Dendritic cell treated with granulocyte-macrophage colony-stimulating factor and Interleukin-4, amounts not matched to agents 40 ng/mL and 50 ng/mL, for 4 days (primary cell): ENCODE results near the gene CCDC91.
"Not testable (repeated sequence)": the region's sequence is repeated elsewhere in the genome, so short reads cannot be mapped to it uniquely, and the experiment has no call there.

ENCODE experiments used
- H3K27ac Mint-ChIP-seq: one replicate; pipeline ENCODE4 v1.8.0; 2022; ENCODE audit warnings: mild to moderate bottlenecking, mixed read lengths
- H3K27me3 Mint-ChIP-seq: one replicate; pipeline ENCODE4 v1.8.0; 2022; ENCODE audit warnings: mild to moderate bottlenecking, mixed read lengths
- H3K36me3 Mint-ChIP-seq: one replicate; pipeline ENCODE4 v1.8.0; 2022; ENCODE audit warnings: low read depth, mixed read lengths
- H3K4me1 Mint-ChIP-seq: one replicate; pipeline ENCODE4 v1.8.0; 2022; ENCODE audit warnings: low read depth, mixed read lengths
- H3K4me3 Mint-ChIP-seq: one replicate; pipeline ENCODE4 v1.8.0; 2022; ENCODE audit warnings: mild to moderate bottlenecking, moderate library complexity, mixed read lengths
- H3K9me3 Mint-ChIP-seq: one replicate; pipeline ENCODE4 v1.8.0; 2022; ENCODE audit warnings: mixed read lengths
- intact Hi-C: fragments of 100-400 bp; cut with micrococcal nuclease; formaldehyde crosslinking; loops from one replicate; pipeline ENCODE4 v1.15.0; 2022

The CCDC91 gene

GRCh38 chr12:28201136-28201535 is 10.9 kb downstream of the CCDC91 start:
- H3K36me3 Mint-ChIP-seq, result peaks cover 16% of the 10 kb centered on the region
- H3K27ac Mint-ChIP-seq, intact Hi-C loops, H3K4me3 Mint-ChIP-seq, H3K27me3 Mint-ChIP-seq: not testable (repeated sequence)
- peaks cover 15% of the 10 kb centered on the region for H3K4me1 Mint-ChIP-seq
- peaks cover 21% of the 10 kb centered on the region for H3K9me3 Mint-ChIP-seq

- H3K4me3 Mint-ChIP-seq, result no peak overlapping the region
- peaks cover 11% of the 10 kb centered on the region for H3K4me1 Mint-ChIP-seq
- peaks cover 16% of the 10 kb centered on the region for H3K36me3 Mint-ChIP-seq
- H3K9me3 Mint-ChIP-seq, result peaks cover 21% of the 10 kb centered on the region
- no peaks in the 10 kb centered on the region for H3K27me3 Mint-ChIP-seq
- intact Hi-C loops, result no loop called here
- H3K27ac Mint-ChIP-seq, result no peak overlapping the region
Observed at GRCh38 chr12:28202374-28203130, 12.3 kb downstream of the CCDC91 start.

DNA sequence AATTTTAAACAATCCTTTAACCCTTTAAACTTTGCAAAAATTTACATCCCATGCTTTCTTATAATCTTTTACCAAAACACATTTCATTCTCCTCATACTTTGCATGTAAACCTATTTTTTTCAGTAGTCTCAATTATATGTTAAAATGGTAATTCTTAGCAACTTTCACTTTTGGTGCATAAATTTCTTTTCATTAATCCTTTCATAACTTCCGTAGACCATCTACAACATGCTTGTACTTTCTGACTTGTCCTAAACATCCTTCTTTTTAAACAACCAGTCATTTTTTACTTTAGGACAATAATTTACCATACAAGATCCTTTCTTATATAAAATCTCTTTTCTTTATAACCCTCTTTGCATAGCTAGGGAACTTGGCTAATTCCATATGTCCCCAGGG is 19.5 kb downstream of the CCDC91 start:
- Mint-ChIP-seq H3K9me3 (peaks cover 12% of the 10 kb centered on the region), H3K27ac (no peak overlapping the region), H3K27me3 (no peaks in the 10 kb centered on the region), H3K4me3 (no peak overlapping the region), H3K36me3 (peaks cover 31% of the 10 kb centered on the region), H3K4me1 (peaks cover 9% of the 10 kb centered on the region)
- intact Hi-C loops, result no loop called here

GRCh38 chr12:28212182-28212581 is 21.9 kb downstream of the CCDC91 start:
- no peak overlapping the region for H3K27ac Mint-ChIP-seq
- peaks cover 31% of the 10 kb centered on the region for H3K36me3 Mint-ChIP-seq
- intact Hi-C loops, result no loop called here
- H3K9me3 Mint-ChIP-seq, result peaks cover 12% of the 10 kb centered on the region
- no peaks in the 10 kb centered on the region for H3K27me3 Mint-ChIP-seq
- no peak overlapping the region for H3K4me3 Mint-ChIP-seq
- peaks cover 13% of the 10 kb centered on the region for H3K4me1 Mint-ChIP-seq

- intact Hi-C loops, result no loop called here
- Mint-ChIP-seq H3K27me3 (no peaks in the 10 kb centered on the region), H3K4me3 (no peak overlapping the region), H3K4me1 (peaks cover 20% of the 10 kb centered on the region), H3K27ac (no peak overlapping the region), H3K36me3 (peaks cover 21% of the 10 kb centered on the region), H3K9me3 (peaks cover 2% of the 10 kb centered on the region)
Observed at GRCh38 chr12:28215021-28215420, 24.8 kb downstream of the CCDC91 start.

GRCh38 chr12:28216016-28216415 is 25.8 kb downstream of the CCDC91 start:
- intact Hi-C loops, result no loop called here

DNA sequence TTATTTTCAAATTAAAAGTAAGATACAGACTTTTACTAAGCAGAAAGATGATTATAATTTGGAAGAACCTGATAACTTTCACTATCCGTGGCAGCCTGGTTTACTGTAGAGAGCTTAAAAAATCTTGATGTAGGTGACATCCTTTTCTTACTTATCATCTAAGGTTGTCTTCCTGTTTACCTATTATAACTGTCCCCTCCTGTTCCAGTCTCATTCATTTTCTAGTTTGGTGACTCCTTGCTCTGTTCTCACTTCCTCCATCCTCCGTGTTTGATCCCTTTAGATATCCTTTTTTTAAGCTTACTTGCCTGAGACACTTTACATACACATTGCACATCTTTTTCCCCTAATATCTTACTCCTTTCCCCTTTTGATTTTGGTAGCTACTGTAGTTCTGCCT is 27.5 kb downstream of the CCDC91 start:
- H3K4me3 Mint-ChIP-seq, result no peak overlapping the region
- no peak overlapping the region for H3K27ac Mint-ChIP-seq
- intact Hi-C loops, result no loop called here

More at GRCh38 chr12:28216016-28216415, 25.8 kb downstream of the CCDC91 start:
- peaks cover 22% of the 10 kb centered on the region for H3K4me1 Mint-ChIP-seq
- no peak overlapping the region for H3K27ac Mint-ChIP-seq
- no peak overlapping the region for H3K4me3 Mint-ChIP-seq
- H3K9me3 Mint-ChIP-seq, result no peaks in the 10 kb centered on the region
- H3K36me3 Mint-ChIP-seq, result peaks cover 14% of the 10 kb centered on the region
- H3K27me3 Mint-ChIP-seq, result no peaks in the 10 kb centered on the region

GRCh38 chr12:28218875-28219274 is 28.6 kb downstream of the CCDC91 start:
- Mint-ChIP-seq H3K27me3 (no peaks in the 10 kb centered on the region), H3K9me3 (no peaks in the 10 kb centered on the region), H3K4me3 (no peak overlapping the region), H3K27ac (no peak overlapping the region), H3K36me3 (no peaks in the 10 kb centered on the region), H3K4me1 (peaks cover 42% of the 10 kb centered on the region)
- intact Hi-C loops, result no loop called here

More for the DNA sequence above, 27.5 kb downstream of the CCDC91 start:
- no peaks in the 10 kb centered on the region for H3K36me3 Mint-ChIP-seq
- H3K27me3 Mint-ChIP-seq, result no peaks in the 10 kb centered on the region
- peaks cover 34% of the 10 kb centered on the region for H3K4me1 Mint-ChIP-seq
- H3K9me3 Mint-ChIP-seq, result no peaks in the 10 kb centered on the region

DNA sequence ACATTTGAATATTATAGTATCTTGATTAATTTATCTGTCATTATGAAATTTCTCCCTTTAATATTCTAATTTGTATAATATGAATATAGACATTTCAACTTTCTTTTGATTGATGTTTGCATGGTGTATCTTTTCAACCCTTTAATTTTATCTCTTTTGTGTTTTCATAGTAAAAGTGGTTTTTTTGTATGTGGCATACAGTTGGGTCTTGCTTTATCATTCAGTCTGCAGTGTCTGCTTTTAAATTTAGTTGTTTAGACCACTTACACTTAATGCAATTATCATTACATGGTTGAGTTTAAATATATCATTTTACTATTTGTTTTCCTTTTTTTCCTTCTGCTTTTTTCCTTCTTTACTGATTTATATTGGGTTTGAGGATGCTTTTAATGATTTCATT is 29.6 kb downstream of the CCDC91 start:
- Mint-ChIP-seq H3K27me3 (no peaks in the 10 kb centered on the region), H3K4me3 (no peak overlapping the region), H3K4me1 (peaks cover 33% of the 10 kb centered on the region), H3K27ac (no peak overlapping the region), H3K9me3 (no peaks in the 10 kb centered on the region), H3K36me3 (no peaks in the 10 kb centered on the region)
- intact Hi-C loops, result loop anchor here (5.0 kb wide), 1 partner anchor 33 kb away; no protein-coding TSS in a partner anchor

GRCh38 chr12:28222081-28222700 is 31.9 kb downstream of the CCDC91 start:
- intact Hi-C loops, result loop anchor here (5.0 kb wide), 1 partner anchor 35 kb away; no protein-coding TSS in a partner anchor
- H3K27me3 Mint-ChIP-seq, result no peaks in the 10 kb centered on the region
- peaks cover 17% of the 10 kb centered on the region for H3K9me3 Mint-ChIP-seq
- peaks cover 6% of the 10 kb centered on the region for H3K36me3 Mint-ChIP-seq
- peaks cover 38% of the 10 kb centered on the region for H3K4me1 Mint-ChIP-seq
- H3K27ac Mint-ChIP-seq, result peak overlapping the region; percentile 10
- H3K4me3 Mint-ChIP-seq, result no peak overlapping the region

GRCh38 chr12:28223025-28223554 is 32.8 kb downstream of the CCDC91 start:
- Mint-ChIP-seq H3K4me1 (peaks cover 39% of the 10 kb centered on the region), H3K36me3 (peaks cover 6% of the 10 kb centered on the region), H3K27me3 (no peaks in the 10 kb centered on the region), H3K9me3 (peaks cover 24% of the 10 kb centered on the region), H3K27ac (no peak overlapping the region), H3K4me3 (no peak overlapping the region)
- intact Hi-C loops, result loop anchor here (5.0 kb wide), 1 partner anchor 36 kb away; no protein-coding TSS in a partner anchor

DNA sequence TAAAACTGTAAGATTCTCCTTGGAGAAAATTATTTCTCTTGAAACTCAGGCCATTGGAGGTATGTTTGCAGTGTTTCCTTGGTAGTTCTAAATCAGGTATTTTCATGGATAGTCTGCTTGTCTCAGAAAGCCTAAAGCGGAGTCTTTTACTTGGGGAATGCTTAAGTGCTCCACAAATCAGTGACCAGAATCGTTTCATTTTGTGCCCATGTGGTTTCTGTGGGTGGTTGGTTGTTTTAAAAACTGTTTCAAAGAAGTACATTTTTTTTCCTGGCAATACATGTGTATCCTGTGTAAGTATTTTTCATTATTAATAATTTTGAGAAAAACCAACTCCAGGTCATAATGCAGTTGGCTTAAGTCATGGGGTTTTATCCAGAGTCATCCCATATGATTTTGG is 33.6 kb downstream of the CCDC91 start:
- peaks cover 38% of the 10 kb centered on the region for H3K4me1 Mint-ChIP-seq
- H3K27me3 Mint-ChIP-seq, result no peaks in the 10 kb centered on the region
- intact Hi-C loops, result loop anchor here (5.0 kb wide), 1 partner anchor 37 kb away; no protein-coding TSS in a partner anchor
- no peak overlapping the region for H3K4me3 Mint-ChIP-seq
- H3K27ac Mint-ChIP-seq, result no peak overlapping the region
- H3K9me3 Mint-ChIP-seq, result peaks cover 24% of the 10 kb centered on the region
- H3K36me3 Mint-ChIP-seq, result peaks cover 6% of the 10 kb centered on the region

GRCh38 chr12:28226705-28227104 is 36.4 kb downstream of the CCDC91 start:
- H3K27me3 Mint-ChIP-seq, result no peaks in the 10 kb centered on the region
- intact Hi-C loops, result no loop called here
- H3K4me1 Mint-ChIP-seq, result peaks cover 41% of the 10 kb centered on the region
- H3K36me3 Mint-ChIP-seq, result peaks cover 6% of the 10 kb centered on the region
- peak overlapping the region; percentile 59 for H3K27ac Mint-ChIP-seq
- H3K4me3 Mint-ChIP-seq, result no peak overlapping the region
- peaks cover 24% of the 10 kb centered on the region for H3K9me3 Mint-ChIP-seq

DNA sequence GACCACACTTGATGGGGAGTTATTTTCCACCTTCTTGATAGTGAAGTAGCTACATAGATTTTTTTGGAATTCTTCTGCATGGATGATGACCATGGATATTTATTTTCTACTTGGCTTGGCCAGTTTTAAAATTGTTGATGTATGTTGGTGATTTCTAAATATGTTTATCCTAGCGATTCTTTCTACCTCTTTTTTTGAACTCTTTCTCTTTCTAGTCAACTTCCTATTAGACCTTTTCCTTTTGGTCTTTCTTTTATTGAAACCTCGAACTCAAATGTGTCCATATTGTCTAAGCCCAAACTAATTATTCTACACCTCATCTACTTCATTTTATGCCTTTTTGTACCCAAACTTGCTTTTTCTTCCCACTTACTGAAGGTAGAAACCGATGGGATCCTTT is 37.0 kb downstream of the CCDC91 start:
- intact Hi-C loops, result no loop called here
- H3K9me3 Mint-ChIP-seq, result peaks cover 24% of the 10 kb centered on the region
- no peak overlapping the region for H3K4me3 Mint-ChIP-seq
- H3K27me3 Mint-ChIP-seq, result no peaks in the 10 kb centered on the region
- H3K27ac Mint-ChIP-seq, result peak overlapping the region; percentile 59
- peaks cover 36% of the 10 kb centered on the region for H3K4me1 Mint-ChIP-seq
- H3K36me3 Mint-ChIP-seq, result peaks cover 6% of the 10 kb centered on the region
